HepG2 (cell line): ENCODE measurements around the gene COL18A1. TPM values are rescaled to one million over a fixed set of nuclear protein-coding genes. Genes with fewer than 3 reads are reported as not detected.

ENCODE experiments used
- AHR ChIP-seq: IDR thresholded peaks from 2 replicates; pipeline ENCODE4 v1.6.1; 2018; ENCODE audit warnings: missing genetic modification reagents, missing compliant biosample characterization
- ATF6 ChIP-seq: sonication (generic); formaldehyde crosslinking; conservative IDR thresholded peaks from 2 replicates; pipeline ENCODE4 v1.4.0; 2020; ENCODE audit warnings: missing genetic modification reagents
- BCLAF1 ChIP-seq: fragments of 450-650 bp; IDR thresholded peaks from 2 replicates; pipeline ENCODE4 v1.6.1; 2017; ENCODE audit warnings: mild to moderate bottlenecking
- FOXM1 ChIP-seq: sonication (generic); formaldehyde crosslinking; IDR thresholded peaks from 2 replicates; pipeline ENCODE4 v1.5.0; 2020; ENCODE audit warnings: missing genetic modification reagents
- HNF1B ChIP-seq: sonication (generic); formaldehyde crosslinking; IDR thresholded peaks from 2 replicates; pipeline ENCODE4 v1.5.1; 2020; ENCODE audit warnings: mild to moderate bottlenecking, moderate library complexity, missing genetic modification reagents
- LRRFIP1 ChIP-seq: sonication (generic); formaldehyde crosslinking; conservative IDR thresholded peaks from 2 replicates; pipeline ENCODE4 v1.4.0; 2020; ENCODE audit warnings: missing genetic modification reagents
- NFATC3 ChIP-seq: sonication (generic); formaldehyde crosslinking; IDR thresholded peaks from 2 replicates; pipeline ENCODE4 v1.5.1; 2020; ENCODE audit warnings: mild to moderate bottlenecking, missing genetic modification reagents
- TEAD2 ChIP-seq: sonication (generic); formaldehyde crosslinking; IDR thresholded peaks from 2 replicates; pipeline ENCODE4 v1.9.0; 2021; ENCODE audit warnings: missing genetic modification reagents
- TGIF2 ChIP-seq: IDR thresholded peaks from 2 replicates; pipeline ENCODE4 v1.6.1; 2016; ENCODE audit warnings: control low read depth, missing compliant biosample characterization
- ZMAT5 ChIP-seq: sonication (generic); formaldehyde crosslinking; IDR thresholded peaks from 2 replicates; pipeline ENCODE4 v1.5.0; 2020; ENCODE audit warnings: mild to moderate bottlenecking, low read depth, missing genetic modification reagents, borderline replicate concordance
- ZMYM2 ChIP-seq: sonication (generic); formaldehyde crosslinking; IDR thresholded peaks from 2 replicates; pipeline ENCODE4 v1.8.0; 2022; ENCODE audit warnings: mild to moderate bottlenecking, missing genetic modification reagents
- ZNF136 ChIP-seq: sonication (generic); formaldehyde crosslinking; IDR thresholded peaks from 2 replicates; pipeline ENCODE4 v1.8.1; 2022; ENCODE audit warnings: low read depth, mild to moderate bottlenecking, moderate library complexity, missing genetic modification reagents
- ZNF282 ChIP-seq: fragments of 450-650 bp; IDR thresholded peaks from 2 replicates; pipeline ENCODE4 v1.6.1; 2018; ENCODE audit not compliant: partially characterized antibody
- ZNF562 ChIP-seq: sonication (generic); formaldehyde crosslinking; IDR thresholded peaks from 2 replicates; pipeline ENCODE4 v1.8.0; 2022; ENCODE audit warnings: missing genetic modification reagents, borderline replicate concordance
- ZNF569 ChIP-seq: sonication (generic); formaldehyde crosslinking; IDR thresholded peaks from 2 replicates; pipeline ENCODE4 v1.5.0; 2020; ENCODE audit warnings: mild to moderate bottlenecking, missing genetic modification reagents, moderate library complexity, borderline replicate concordance
- ZNF800 ChIP-seq: sonication (generic); formaldehyde crosslinking; IDR thresholded peaks from 2 replicates; pipeline ENCODE4 v1.4.0; 2020; ENCODE audit warnings: missing genetic modification reagents
- polyA plus RNA-seq, 8 experiments: library from polyadenylated mRNA; depleted of rRNA in 3 of 8; stranded (reverse) in 7 of 8; unstranded in 1 of 8; fragments of >200 nt; fragmentation: Illumina TruSeq in 4 of 8; extraction: Trizol in 4 of 8; gene quantifications; 2 replicates each; pipeline versions ENCODE4 v1.2.1 to v1.2.3, GENCODE V29; 2011 to 2016; ENCODE audit warnings: low read depth in 4 of 8, missing spikeins in 1 of 8, mixed read lengths in 1 of 8; ENCODE audit not compliant: insufficient read depth in 1 of 8
- total RNA-seq, 5 experiments: library from RNA; depleted of rRNA; stranded (reverse); fragments of >200 nt; fragmentation: Illumina TruSeq; extraction: Trizol; gene quantifications; 2 replicates each; pipeline ENCODE4 v1.2.3, GENCODE V29; 2016; ENCODE audit warnings: low read depth in 1 of 5

The COL18A1 gene
- total and polyA plus RNA-seq, 2 of the 13 experiments (the other 11 are each of a cell fraction or from before 2014, with no cell fraction given): 79.0 to 102 TPM

- no peak for TF ChIP-seq ZNF800 (CRISPR knock-in tag)
- TF ChIP-seq AHR (CRISPR knock-in tag): no peak
- TF ChIP-seq NFATC3 (CRISPR knock-in tag): no peak
- TF ChIP-seq ZNF282: no peak
- no peak for TF ChIP-seq ZMYM2 (CRISPR knock-in tag)
- no peak for TF ChIP-seq ATF6 (CRISPR knock-in tag)
- no peak for TF ChIP-seq ZMAT5 (CRISPR knock-in tag)
- TF ChIP-seq ZNF569 (CRISPR knock-in tag): no peak
- no peak for TF ChIP-seq ZNF136 (CRISPR knock-in tag)
- no peak for TF ChIP-seq BCLAF1
- no peak for TF ChIP-seq TGIF2 (CRISPR knock-in tag)
- TF ChIP-seq FOXM1: no peak
- no peak for TF ChIP-seq TEAD2 (CRISPR knock-in tag)
- no peak for TF ChIP-seq HNF1B (CRISPR knock-in tag)
- TF ChIP-seq ZNF562: no peak
- no peak for TF ChIP-seq LRRFIP1 (CRISPR knock-in tag)
Measured at GRCh38 chr21:45356653-45357435, 48.1 kb upstream of the COL18A1 start (continued).
